Measurements from ENCODE around the gene ANO2.

DNA sequence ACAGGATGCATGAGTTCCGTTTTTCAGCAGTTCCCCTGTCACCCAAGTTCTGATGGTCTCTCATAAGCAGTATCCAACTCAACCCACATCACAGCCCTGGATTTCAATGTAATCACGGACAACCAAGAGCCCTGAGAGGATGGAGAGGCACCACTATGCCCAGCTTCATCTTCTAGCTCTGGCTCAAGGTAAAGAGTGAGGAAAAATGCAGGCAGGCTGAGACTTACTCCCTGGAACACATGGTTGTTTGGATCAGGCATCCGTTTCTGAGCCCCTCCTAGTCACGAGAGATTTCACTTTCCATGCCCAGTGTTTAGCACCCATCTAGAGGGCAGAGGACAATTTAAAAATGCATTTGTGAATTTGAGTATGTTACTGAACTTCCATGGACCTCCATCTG is 45.0 kb downstream of the ANO2 start:
- no peak for TF ChIP-seq SIN3A (IDR thresholded peaks at IDR 0.05; ENCODE audit: borderline replicate concordance, insufficient read depth, low read length)
- TF ChIP-seq, protein P1, sequence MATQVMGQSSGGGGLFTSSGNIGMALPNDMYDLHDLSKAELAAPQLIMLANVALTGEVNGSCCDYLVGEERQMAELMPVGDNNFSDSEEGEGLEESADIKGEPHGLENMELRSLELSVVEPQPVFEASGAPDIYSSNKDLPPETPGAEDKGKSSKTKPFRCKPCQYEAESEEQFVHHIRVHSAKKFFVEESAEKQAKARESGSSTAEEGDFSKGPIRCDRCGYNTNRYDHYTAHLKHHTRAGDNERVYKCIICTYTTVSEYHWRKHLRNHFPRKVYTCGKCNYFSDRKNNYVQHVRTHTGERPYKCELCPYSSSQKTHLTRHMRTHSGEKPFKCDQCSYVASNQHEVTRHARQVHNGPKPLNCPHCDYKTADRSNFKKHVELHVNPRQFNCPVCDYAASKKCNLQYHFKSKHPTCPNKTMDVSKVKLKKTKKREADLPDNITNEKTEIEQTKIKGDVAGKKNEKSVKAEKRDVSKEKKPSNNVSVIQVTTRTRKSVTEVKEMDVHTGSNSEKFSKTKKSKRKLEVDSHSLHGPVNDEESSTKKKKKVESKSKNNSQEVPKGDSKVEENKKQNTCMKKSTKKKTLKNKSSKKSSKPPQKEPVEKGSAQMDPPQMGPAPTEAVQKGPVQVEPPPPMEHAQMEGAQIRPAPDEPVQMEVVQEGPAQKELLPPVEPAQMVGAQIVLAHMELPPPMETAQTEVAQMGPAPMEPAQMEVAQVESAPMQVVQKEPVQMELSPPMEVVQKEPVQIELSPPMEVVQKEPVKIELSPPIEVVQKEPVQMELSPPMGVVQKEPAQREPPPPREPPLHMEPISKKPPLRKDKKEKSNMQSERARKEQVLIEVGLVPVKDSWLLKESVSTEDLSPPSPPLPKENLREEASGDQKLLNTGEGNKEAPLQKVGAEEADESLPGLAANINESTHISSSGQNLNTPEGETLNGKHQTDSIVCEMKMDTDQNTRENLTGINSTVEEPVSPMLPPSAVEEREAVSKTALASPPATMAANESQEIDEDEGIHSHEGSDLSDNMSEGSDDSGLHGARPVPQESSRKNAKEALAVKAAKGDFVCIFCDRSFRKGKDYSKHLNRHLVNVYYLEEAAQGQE (IDR thresholded peaks at IDR 0.05; ENCODE audit: insufficient read depth in 1 of 2, low read depth in 2 of 2, low read length in 2 of 2) = no peak
- no peak for TF ChIP-seq TAF1 (IDR thresholded peaks at IDR 0.05; ENCODE audit: borderline replicate concordance, insufficient read depth, low read length)
- TF ChIP-seq FOXP2 (optimal IDR thresholded peaks at IDR 0.05; ENCODE audit: borderline replicate concordance, extremely low read depth, extremely low read length, insufficient read depth) = no peak
